ENCODE data around the gene PAK3.

DNA sequence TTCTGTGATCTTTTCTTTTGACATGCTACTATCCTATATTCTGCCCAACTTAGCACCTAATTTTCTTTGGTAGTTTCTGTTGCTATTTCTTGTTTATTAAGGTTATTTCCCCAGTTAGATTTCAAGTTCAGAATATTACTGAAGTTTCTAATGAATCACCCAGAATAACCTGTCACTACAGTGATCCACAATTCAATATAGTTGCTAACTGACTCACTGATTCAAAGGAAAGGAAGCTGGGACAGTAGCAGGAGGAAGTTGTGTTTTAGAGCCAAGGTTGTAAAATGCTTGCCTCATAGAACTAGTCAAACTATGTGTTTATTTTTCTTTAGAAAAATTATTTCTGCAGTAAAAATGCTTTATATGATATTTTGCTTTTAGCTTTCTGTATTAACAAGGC is 37.4 kb downstream of the PAK3 start:
- TF ChIP-seq CTCF (IDR thresholded peaks at IDR 0.05): no peak
- no peak for TF ChIP-seq POLR2A (IDR thresholded peaks at IDR 0.05)
